Activated B cell treated with CpG ODN at 0.5 μM for 24 hours (primary cell): ENCODE data around the gene PHC2. TPM values are rescaled to one million over a fixed set of nuclear protein-coding genes. Genes with fewer than 3 reads are reported as not detected.

Experiments used
- ATAC-seq: fragments of 200-7000 bp; cut with Tn5 transposase; one replicate; pipeline ENCODE4 v1.10.0; 2021; ENCODE audit warnings: low read depth, mild to moderate bottlenecking, moderate library complexity
- CTCF ChIA-PET: fragments of 350-600 bp; sonication (Branson Sonifier 250); formaldehyde crosslinking; loops from one replicate; lab custom pipeline; 2021; ENCODE audit warnings: antibody characterized with exemption; lab: Charles Lee
- POLR2A ChIA-PET: fragments of 350-600 bp; sonication (Branson Sonifier 250); formaldehyde crosslinking; loops from one replicate; lab custom pipeline; 2021; ENCODE audit warnings: antibody characterized with exemption; lab: Charles Lee
- DNase-seq: peaks from one replicate; pipeline ENCODE4 v3.0.0; 2022
- H3K27ac Mint-ChIP-seq: one replicate; pipeline ENCODE4 v1.8.0; 2020; ENCODE audit warnings: mixed read lengths
- H3K27me3 Mint-ChIP-seq: one replicate; pipeline ENCODE4 v1.8.0; 2021; ENCODE audit warnings: mixed read lengths
- H3K36me3 Mint-ChIP-seq: one replicate; pipeline ENCODE4 v1.8.0; 2021; ENCODE audit warnings: low read depth, mixed read lengths
- H3K4me1 Mint-ChIP-seq: one replicate; pipeline ENCODE4 v1.8.0; 2021; ENCODE audit warnings: mixed read lengths
- H3K4me3 Mint-ChIP-seq: one replicate; pipeline ENCODE4 v1.8.0; 2020; ENCODE audit warnings: mild to moderate bottlenecking, mixed read lengths
- H3K9me3 Mint-ChIP-seq: one replicate; pipeline ENCODE4 v1.8.0; 2020; ENCODE audit warnings: mixed read lengths
- CTCF ChIP-seq: fragments of 200-600 bp; IDR thresholded peaks from one replicate; pipeline ENCODE4 v1.8.0; 2022; ENCODE audit warnings: antibody characterized with exemption, mild to moderate bottlenecking
- intact Hi-C: fragments of 100-400 bp; cut with micrococcal nuclease; formaldehyde crosslinking; loops from one replicate; pipeline ENCODE4 v1.15.1; 2024
- total RNA-seq: library from RNA; stranded (reverse); gene quantifications from 2 replicates; pipeline ENCODE4 v1.2.3, GENCODE V29; 2022

Gene PHC2
- total RNA-seq, 1 donor from 2014 or later = 16.4 TPM

DNA sequence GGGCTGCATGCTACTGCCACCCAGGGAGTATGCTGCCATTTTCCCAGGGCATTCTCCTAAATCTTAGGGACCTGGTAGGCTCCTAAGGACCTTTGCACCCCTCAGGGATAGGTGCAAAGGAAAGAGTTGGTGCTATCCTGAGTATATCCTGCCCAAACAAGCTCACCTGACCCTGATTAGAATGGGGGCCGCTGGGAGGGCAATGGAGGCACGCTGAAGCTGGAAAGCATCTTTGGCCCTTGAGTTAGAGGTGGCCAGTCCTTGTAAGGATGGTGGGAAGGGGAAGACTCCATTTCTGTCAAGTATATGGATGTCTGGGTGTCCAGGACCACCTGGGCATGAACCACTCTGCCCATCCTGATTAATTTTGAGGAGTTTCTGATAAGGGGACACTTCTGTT lies 61.1 kb downstream of the PHC2 start:
- H3K27me3 Mint-ChIP-seq = peaks cover 9% of the 10 kb centered on the region
- no peak overlapping the region for H3K4me3 Mint-ChIP-seq
- ATAC-seq (no peak), DNase-seq (no peak)
- CTCF ChIA-PET = interaction anchor here (0.7 to 6.4 kb wide), 5 partner anchors 11 to 101 kb away, joined by 3 to 57 read pairs (median 3); no protein-coding TSS in a partner anchor
- intact Hi-C loops = loop anchor here (5.0 kb wide), 1 partner anchor 88 kb away; no protein-coding TSS in a partner anchor
- POLR2A ChIA-PET = no interaction called here
- H3K4me1 Mint-ChIP-seq = no peaks in the 10 kb centered on the region
- no peak overlapping the region for H3K27ac Mint-ChIP-seq
- no peaks in the 10 kb centered on the region for H3K9me3 Mint-ChIP-seq
- TF ChIP-seq CTCF = no peak
- no peaks in the 10 kb centered on the region for H3K36me3 Mint-ChIP-seq

GRCh38 chr1:33369081-33369480 lies 61.8 kb downstream of the PHC2 start:
- intact Hi-C loops = loop anchor here (5.0 kb wide), 1 partner anchor 88 kb away; no protein-coding TSS in a partner anchor
- no peak for TF ChIP-seq CTCF
- no peak for DNase-seq
- Mint-ChIP-seq H3K36me3 (no peaks in the 10 kb centered on the region), H3K27ac (no peak overlapping the region), H3K4me1 (no peaks in the 10 kb centered on the region), H3K27me3 (peaks cover 8% of the 10 kb centered on the region), H3K9me3 (no peaks in the 10 kb centered on the region), H3K4me3 (no peak overlapping the region)
- ChIA-PET CTCF (interaction anchor here (0.7 to 6.4 kb wide), 3 partner anchors 10 to 95 kb away, joined by 3 to 57 read pairs (median 3); no protein-coding TSS in a partner anchor), POLR2A (no interaction called here)
- ATAC-seq = no peak

- ChIA-PET CTCF (interaction anchor here (1.0 to 6.4 kb wide), 2 partner anchors 72 to 100 kb away, joined by 4 to 57 read pairs; no protein-coding TSS in a partner anchor), POLR2A (no interaction called here)
- Mint-ChIP-seq H3K4me1 (no peaks in the 10 kb centered on the region), H3K36me3 (no peaks in the 10 kb centered on the region), H3K27ac (no peak overlapping the region), H3K9me3 (no peaks in the 10 kb centered on the region), H3K4me3 (no peak overlapping the region), H3K27me3 (peaks cover 8% of the 10 kb centered on the region)
- no peak for ATAC-seq
- no peak for TF ChIP-seq CTCF
- intact Hi-C loops = loop anchor here (5.0 kb wide), 1 partner anchor 89 kb away; no protein-coding TSS in a partner anchor
- DNase-seq = no peak
These were observed 62.5 kb downstream of the PHC2 start for GRCh38 chr1:33368431-33368830.

DNA sequence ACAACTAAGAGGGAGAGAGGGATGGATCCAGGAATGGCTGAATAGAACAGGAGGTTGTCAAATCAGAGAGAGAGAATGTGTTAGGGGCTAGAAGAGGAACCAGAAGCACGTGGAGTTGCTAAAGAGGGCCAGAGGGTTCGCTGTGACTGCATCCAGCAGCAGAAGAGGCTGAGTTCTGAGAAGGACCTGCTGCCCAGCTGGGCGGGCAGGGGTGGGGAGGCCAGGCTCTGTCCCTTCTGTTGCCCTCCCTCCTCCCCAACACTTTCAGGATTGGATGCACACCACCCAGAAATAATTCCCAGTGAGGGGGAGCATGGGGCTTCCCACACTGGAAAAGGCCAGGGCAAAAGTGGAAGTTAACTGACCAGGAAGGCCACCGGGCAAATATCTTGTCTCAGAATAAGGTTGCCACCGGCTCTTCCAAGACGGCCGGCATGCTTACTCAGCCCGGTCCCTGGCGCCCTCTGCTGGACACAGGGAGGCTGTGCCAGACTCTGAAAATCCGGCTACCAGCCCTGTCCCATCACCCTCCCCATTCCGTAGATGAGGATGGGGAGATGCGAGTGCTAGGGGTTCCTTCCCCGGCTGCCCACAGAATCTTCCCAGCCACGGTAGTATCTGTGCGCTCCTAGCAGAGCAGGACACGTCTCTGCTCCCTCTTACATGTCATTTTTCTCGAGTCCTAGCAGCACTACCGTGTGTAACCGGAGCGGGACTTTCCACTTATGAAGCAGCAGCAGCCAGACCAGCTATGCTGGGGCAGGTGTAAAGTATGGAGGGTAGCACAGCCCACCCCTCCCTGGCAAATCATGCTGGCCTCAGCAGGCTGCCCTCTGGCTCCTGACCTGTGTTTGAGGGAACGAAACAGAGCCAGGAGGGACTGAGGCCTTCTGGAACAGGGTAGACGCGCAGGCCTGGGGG lies 63.1 kb downstream of the PHC2 start:
- POLR2A ChIA-PET = no interaction called here
- peak; percentile 74 for DNase-seq
- H3K4me1 Mint-ChIP-seq = no peaks in the 10 kb centered on the region
- TF ChIP-seq CTCF = peak; percentile 48
- no peak overlapping the region for H3K27ac Mint-ChIP-seq
- CTCF ChIA-PET = interaction anchor here (1.0 to 6.4 kb wide), 2 partner anchors 71 to 100 kb away, joined by 4 to 57 read pairs; no protein-coding TSS in a partner anchor
- no peaks in the 10 kb centered on the region for H3K36me3 Mint-ChIP-seq
- intact Hi-C loops = loop anchor here (1.0 to 5.0 kb wide), 5 partner anchors 17 to 273 kb away; no protein-coding TSS in a partner anchor
- H3K27me3 Mint-ChIP-seq = peaks cover 8% of the 10 kb centered on the region
- H3K4me3 Mint-ChIP-seq = no peak overlapping the region
- no peaks in the 10 kb centered on the region for H3K9me3 Mint-ChIP-seq
- peak; percentile 99 for ATAC-seq
